GM21367 (cell line): ENCODE measurements around the gene DVL1.
"Not testable (repeated sequence)": the region's sequence is repeated elsewhere in the genome, so short reads cannot be mapped to it uniquely, and the experiment has no call there.

Source experiments
- ATAC-seq: cut with Tn5 transposase; IDR thresholded peaks from one replicate; pipeline ENCODE4 v1.9.1; 2021; ENCODE audit not compliant: unreplicated experiment

The DVL1 gene

GRCh38 chr1:1349256-1350012, at the start of gene DVL1:
Gene DVL1 (minus strand): TSS chr1:1349418. CDS start chr1:1349065, 353 bp downstream.
- peak; percentile 42 for ATAC-seq

- no peak for ATAC-seq
Measured at GRCh38 chr1:1398677-1399186, 49.5 kb upstream of the DVL1 start.

GRCh38 chr1:1397839-1398523, 48.8 kb upstream of the DVL1 start:
- no peak for ATAC-seq

- ATAC-seq: no peak
Measured at GRCh38 chr1:1395166-1395565, 45.9 kb upstream of the DVL1 start.

- no peak for ATAC-seq
Measured at GRCh38 chr1:1394116-1394515, 44.9 kb upstream of the DVL1 start.

- no peak for ATAC-seq
Measured at GRCh38 chr1:1393428-1393827, 44.2 kb upstream of the DVL1 start.

GRCh38 chr1:1393014-1393413, 43.8 kb upstream of the DVL1 start:
- no peak for ATAC-seq

- no peak for ATAC-seq
Measured at GRCh38 chr1:1391225-1391624, 42.0 kb upstream of the DVL1 start.

GRCh38 chr1:1390675-1391074, 41.5 kb upstream of the DVL1 start:
- ATAC-seq: no peak

- no peak for ATAC-seq
Measured at GRCh38 chr1:1388078-1388472, 38.9 kb upstream of the DVL1 start.

GRCh38 chr1:1387098-1388077, 38.2 kb upstream of the DVL1 start:
- no peak for ATAC-seq

GRCh38 chr1:1385931-1386330, 36.7 kb upstream of the DVL1 start:
- no peak for ATAC-seq

- ATAC-seq: not testable (repeated sequence)
Measured at GRCh38 chr1:1385339-1385738, 36.1 kb upstream of the DVL1 start.

- no peak for ATAC-seq
Measured at GRCh38 chr1:1381294-1381693, 32.1 kb upstream of the DVL1 start.

- no peak for ATAC-seq
Measured at GRCh38 chr1:1380860-1381259, 31.6 kb upstream of the DVL1 start.

- ATAC-seq: no peak
Measured at GRCh38 chr1:1377540-1378205, 28.5 kb upstream of the DVL1 start.

GRCh38 chr1:1376551-1377226, 27.5 kb upstream of the DVL1 start:
- no peak for ATAC-seq

GRCh38 chr1:1374929-1375662, 25.9 kb upstream of the DVL1 start, which contains the start of gene AURKAIP1:
Gene AURKAIP1 (minus strand): TSS chr1:1375207. CDS start chr1:1374756, 451 bp downstream.
- peak; percentile 77 for ATAC-seq

- ATAC-seq: peak; percentile 1
Measured at GRCh38 chr1:1374589-1374928, 25.3 kb upstream of the DVL1 start.
